ENCODE data around the gene TTLL12.
A peak's percentile ranks its signal among the peaks of the same experiment; 100 is the strongest.

TTLL12 gene

GRCh38 chr22:43171019-43171491 lies 15.9 kb downstream of the TTLL12 start:
- no peak for DNase-seq

GRCh38 chr22:43170131-43170480 lies 16.8 kb downstream of the TTLL12 start:
- DNase-seq, result no peak

GRCh38 chr22:43169310-43170130 lies 17.4 kb downstream of the TTLL12 start:
- DNase-seq, result no peak

GRCh38 chr22:43168471-43169309 lies 18.2 kb downstream of the TTLL12 start:
- DNase-seq, result no peak

- no peak for DNase-seq
Observed at GRCh38 chr22:43167001-43167589, 19.8 kb downstream of the TTLL12 start.

GRCh38 chr22:43166132-43166930 lies 20.6 kb downstream of the TTLL12 start:
- DNase-seq, result no peak

- DNase-seq, result no peak
Observed at GRCh38 chr22:43164636-43165035, 22.3 kb downstream of the TTLL12 start.

GRCh38 chr22:43163241-43163795 lies 23.6 kb downstream of the TTLL12 start:
- DNase-seq, result no peak

- DNase-seq, result no peak
Observed at GRCh38 chr22:43162412-43163150, 24.4 kb downstream of the TTLL12 start.

- DNase-seq, result no peak
Observed at GRCh38 chr22:43160497-43161126, 26.3 kb downstream of the TTLL12 start.

- DNase-seq, result no peak
Observed at GRCh38 chr22:43159484-43160178, 27.3 kb downstream of the TTLL12 start.

GRCh38 chr22:43158778-43159483 lies 28.0 kb downstream of the TTLL12 start:
- DNase-seq, result no peak

- DNase-seq, result no peak
Observed at GRCh38 chr22:43157874-43158546, 28.9 kb downstream of the TTLL12 start.

GRCh38 chr22:43156413-43156812 lies 30.5 kb downstream of the TTLL12 start:
- no peak for DNase-seq

GRCh38 chr22:43155789-43156188 lies 31.1 kb downstream of the TTLL12 start:
- DNase-seq, result no peak

- no peak for DNase-seq
Observed at GRCh38 chr22:43154887-43155536, 31.9 kb downstream of the TTLL12 start.

- no peak for DNase-seq
Observed at GRCh38 chr22:43153899-43154298, 33.0 kb downstream of the TTLL12 start.

- DNase-seq, result peak; percentile 25
Observed at GRCh38 chr22:43152357-43153071, 34.4 kb downstream of the TTLL12 start.

All from NCI-H510A treated with DMSO at 0.1 percent for 48 hours (cell line).